ENCODE results near the gene METRNL. TPM values are rescaled to one million over a fixed set of nuclear protein-coding genes. Genes with fewer than 3 reads are reported as not detected.
"Not testable (repeated sequence)": the region's sequence is repeated elsewhere in the genome, so short reads cannot be mapped to it uniquely, and the experiment has no call there.

The METRNL gene
- total RNA-seq, 1 experiment from 2014 or later, result 33.8 TPM

DNA sequence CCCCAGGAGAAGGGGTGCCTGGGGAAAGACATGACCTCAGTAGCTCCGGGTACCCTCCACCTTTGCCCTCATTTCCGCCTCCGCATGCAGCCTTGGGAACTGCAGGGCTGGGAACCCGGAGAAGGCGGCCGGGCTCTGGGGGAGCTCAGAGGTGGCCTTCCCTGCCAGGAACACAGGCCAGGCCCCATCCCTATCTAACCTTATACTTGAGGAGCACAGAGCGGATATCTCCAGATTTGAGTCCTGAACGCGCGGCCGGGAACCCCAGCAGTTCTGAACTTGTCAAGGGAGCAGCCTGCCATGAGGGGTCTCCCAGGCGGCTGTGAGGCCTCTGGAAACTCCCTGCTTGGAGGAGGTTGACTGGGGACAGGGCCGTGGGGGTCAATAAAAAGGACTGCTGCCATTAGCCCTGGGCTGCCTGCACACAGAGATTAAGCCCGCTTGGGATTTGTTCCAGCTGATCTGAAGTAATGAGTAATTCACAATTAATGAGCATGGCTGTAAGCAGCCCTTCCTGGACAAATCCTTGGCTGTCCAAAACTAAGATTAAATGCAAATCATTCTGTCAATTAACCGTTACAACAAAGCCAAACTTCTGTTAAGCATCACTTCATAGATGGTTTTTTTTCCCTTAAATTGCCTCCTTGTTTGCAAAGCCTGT, 26.3 kb upstream of the METRNL start:
- Mint-ChIP-seq H3K9me3 (ENCODE audit: unreplicated experiment) (no peaks in the 10 kb centered on the region), H3K36me3 (ENCODE audit: insufficient read depth, unreplicated experiment) (peaks cover 15% of the 10 kb centered on the region), H3K27ac (ENCODE audit: unreplicated experiment) (no peak overlapping the region), H3K4me1 (ENCODE audit: low read depth, unreplicated experiment) (peaks cover 7% of the 10 kb centered on the region), H3K27me3 (ENCODE audit: insufficient read depth, unreplicated experiment) (no peaks in the 10 kb centered on the region), H3K4me3 (ENCODE audit: unreplicated experiment) (no peak overlapping the region)
- BruUV-seq (replicated peaks), result no TSS peak
- DNase-seq, result no peak
- POLR2A ChIA-PET, result no interaction called here
- Histone ChIP-seq H3K36me3 (ENCODE audit: control insufficient read depth, insufficient read depth, low read length) (no peaks in the 10 kb centered on the region), H3K4me1 (peaks cover 7% of the 10 kb centered on the region), H3K4me3 (ENCODE audit: low read depth, low read length) (no peak overlapping the region), H3K27me3 (replicated peaks; ENCODE audit: control insufficient read depth, insufficient read depth, low read length) (no peaks in the 10 kb centered on the region), H3K9me3 (no peaks in the 10 kb centered on the region)
- intact Hi-C loops (cut with micrococcal nuclease; ENCODE audit: unreplicated experiment), result no loop called here
- TF ChIP-seq CTCF (IDR thresholded peaks at IDR 0.05; ENCODE audit: insufficient read depth in 1 of 2, low read depth in 1 of 2, low read length in 1 of 2, severe bottlenecking in 1 of 2, unreplicated experiment in 1 of 2), result no peak
- CTCF ChIA-PET, result no interaction called here

GRCh38 chr17:83053739-83054451, 25.5 kb upstream of the METRNL start:
- no peaks in the 10 kb centered on the region for H3K36me3 ChIP-seq (ENCODE audit: control insufficient read depth, insufficient read depth, low read length)
- H3K4me3 ChIP-seq (ENCODE audit: low read depth, low read length), result no peak overlapping the region
- POLR2A ChIA-PET, result no interaction called here
- no TSS peak for BruUV-seq (replicated peaks)
- H3K4me3 Mint-ChIP-seq (ENCODE audit: unreplicated experiment), result no peak overlapping the region
- CTCF ChIA-PET, result no interaction called here
- H3K27me3 Mint-ChIP-seq (ENCODE audit: insufficient read depth, unreplicated experiment), result no peaks in the 10 kb centered on the region
- no peak overlapping the region for H3K27ac Mint-ChIP-seq (ENCODE audit: unreplicated experiment)
- no peaks in the 10 kb centered on the region for H3K9me3 ChIP-seq
- H3K4me1 ChIP-seq, result peaks cover 7% of the 10 kb centered on the region
- no peak for DNase-seq
- peaks cover 13% of the 10 kb centered on the region for H3K36me3 Mint-ChIP-seq (ENCODE audit: insufficient read depth, unreplicated experiment)
- H3K4me1 Mint-ChIP-seq (ENCODE audit: low read depth, unreplicated experiment), result peaks cover 7% of the 10 kb centered on the region
- H3K9me3 Mint-ChIP-seq (ENCODE audit: unreplicated experiment), result no peaks in the 10 kb centered on the region
- intact Hi-C loops (cut with micrococcal nuclease; ENCODE audit: unreplicated experiment), result no loop called here
- no peak for TF ChIP-seq CTCF (IDR thresholded peaks at IDR 0.05; ENCODE audit: insufficient read depth in 1 of 2, low read depth in 1 of 2, low read length in 1 of 2, severe bottlenecking in 1 of 2, unreplicated experiment in 1 of 2)
- no peaks in the 10 kb centered on the region for H3K27me3 ChIP-seq (replicated peaks; ENCODE audit: control insufficient read depth, insufficient read depth, low read length)

DNA sequence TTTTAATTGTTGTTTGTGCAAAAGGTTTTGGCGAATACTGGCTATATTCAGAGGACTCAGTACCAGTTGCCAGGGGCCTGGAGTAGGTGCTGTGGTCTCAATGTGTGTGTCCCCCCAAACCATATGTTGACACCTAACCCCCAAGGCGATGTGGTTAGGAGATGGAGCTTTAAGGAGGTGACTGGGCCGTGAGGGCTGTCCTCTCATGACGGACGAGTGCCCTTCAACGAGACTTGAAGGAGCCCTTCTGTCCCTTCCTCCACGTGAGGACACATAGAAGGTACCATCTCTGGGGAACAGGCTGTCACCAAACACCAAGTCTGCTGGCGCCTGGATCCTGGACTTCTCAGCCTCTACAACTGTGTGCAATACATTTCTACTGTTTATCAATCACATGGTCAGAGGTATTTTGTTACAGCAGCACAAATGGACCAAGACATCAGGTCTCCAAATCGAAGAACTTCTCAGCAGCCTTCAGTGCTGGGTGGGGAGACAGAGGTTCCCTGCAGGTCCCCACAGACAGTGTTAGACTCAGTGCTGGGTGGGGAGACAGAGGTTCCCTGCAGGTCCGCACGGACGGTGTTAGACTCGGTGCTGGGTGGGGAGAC, 24.8 kb upstream of the METRNL start:
- no peak for DNase-seq
- peaks cover 7% of the 10 kb centered on the region for H3K4me1 Mint-ChIP-seq (ENCODE audit: low read depth, unreplicated experiment)
- intact Hi-C loops (cut with micrococcal nuclease; ENCODE audit: unreplicated experiment), result no loop called here
- peaks cover 11% of the 10 kb centered on the region for H3K36me3 Mint-ChIP-seq (ENCODE audit: insufficient read depth, unreplicated experiment)
- H3K27me3 Mint-ChIP-seq (ENCODE audit: insufficient read depth, unreplicated experiment), result no peaks in the 10 kb centered on the region
- H3K27me3 ChIP-seq (replicated peaks; ENCODE audit: control insufficient read depth, insufficient read depth, low read length), result no peaks in the 10 kb centered on the region
- no peaks in the 10 kb centered on the region for H3K9me3 Mint-ChIP-seq (ENCODE audit: unreplicated experiment)
- no peak overlapping the region for H3K4me3 ChIP-seq (ENCODE audit: low read depth, low read length)
- H3K4me3 Mint-ChIP-seq (ENCODE audit: unreplicated experiment), result no peak overlapping the region
- peaks cover 7% of the 10 kb centered on the region for H3K4me1 ChIP-seq
- H3K27ac Mint-ChIP-seq (ENCODE audit: unreplicated experiment), result no peak overlapping the region
- CTCF ChIA-PET, result no interaction called here
- H3K36me3 ChIP-seq (ENCODE audit: control insufficient read depth, insufficient read depth, low read length), result no peaks in the 10 kb centered on the region
- no peaks in the 10 kb centered on the region for H3K9me3 ChIP-seq
- BruUV-seq (replicated peaks), result no TSS peak
- POLR2A ChIA-PET, result no interaction called here
- no peak for TF ChIP-seq CTCF (IDR thresholded peaks at IDR 0.05; ENCODE audit: insufficient read depth in 1 of 2, low read depth in 1 of 2, low read length in 1 of 2, severe bottlenecking in 1 of 2, unreplicated experiment in 1 of 2)

GRCh38 chr17:83055176-83055575, 24.2 kb upstream of the METRNL start:
- POLR2A ChIA-PET; intact Hi-C loops (cut with micrococcal nuclease; ENCODE audit: unreplicated experiment); H3K4me1 ChIP-seq; H3K4me3 Mint-ChIP-seq (ENCODE audit: unreplicated experiment); H3K27me3 Mint-ChIP-seq (ENCODE audit: insufficient read depth, unreplicated experiment); H3K27me3 ChIP-seq (replicated peaks; ENCODE audit: control insufficient read depth, insufficient read depth, low read length); CTCF ChIA-PET; BruUV-seq (replicated peaks); DNase-seq; H3K9me3 Mint-ChIP-seq (ENCODE audit: unreplicated experiment); H3K4me3 ChIP-seq (ENCODE audit: low read depth, low read length); H3K27ac Mint-ChIP-seq (ENCODE audit: unreplicated experiment); H3K4me1 Mint-ChIP-seq (ENCODE audit: low read depth, unreplicated experiment); H3K9me3 ChIP-seq; H3K36me3 ChIP-seq (ENCODE audit: control insufficient read depth, insufficient read depth, low read length): not testable (repeated sequence)
- H3K36me3 Mint-ChIP-seq (ENCODE audit: insufficient read depth, unreplicated experiment), result peaks cover 11% of the 10 kb centered on the region

Measured in Caco-2 (cell line).